NCI-H446 treated with DMSO at 0.1 percent for 48 hours (cell line): ENCODE data around the gene ERBB2.

Experiments
- DNase-seq: peaks from one replicate; lab custom pipeline; 2025; lab: John Stamatoyannopoulos, UW

The ERBB2 gene

GRCh38 chr17:39699818-39700147 lies at the start of gene ERBB2:
TSS of gene ERBB2 (plus strand) at chr17:39700064. CDS start at chr17:39700239, 175 bp downstream.
- no peak for DNase-seq

DNA sequence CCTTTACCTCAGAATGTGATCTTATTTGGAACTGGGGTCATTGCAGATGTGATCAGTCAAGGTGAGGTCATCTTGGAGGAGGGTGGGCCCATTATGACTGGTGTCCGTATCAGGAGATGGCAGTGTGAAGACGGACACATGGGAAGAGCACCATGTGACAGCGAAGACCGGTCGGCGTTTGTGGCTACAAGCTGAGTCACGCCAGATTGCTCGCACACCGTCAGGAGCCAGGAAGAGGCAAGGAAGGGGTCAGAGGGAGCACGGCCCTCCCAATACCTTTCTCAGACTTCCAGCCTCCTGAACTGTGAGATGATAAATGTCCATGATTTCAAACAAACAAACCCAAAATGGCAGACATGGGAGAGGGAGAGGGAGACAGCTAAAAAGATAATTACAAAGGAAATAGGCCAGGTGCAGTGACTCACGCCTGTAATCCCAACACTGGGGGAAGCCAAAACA lies 49.7 kb upstream of the ERBB2 start:
- no peak for DNase-seq

DNA sequence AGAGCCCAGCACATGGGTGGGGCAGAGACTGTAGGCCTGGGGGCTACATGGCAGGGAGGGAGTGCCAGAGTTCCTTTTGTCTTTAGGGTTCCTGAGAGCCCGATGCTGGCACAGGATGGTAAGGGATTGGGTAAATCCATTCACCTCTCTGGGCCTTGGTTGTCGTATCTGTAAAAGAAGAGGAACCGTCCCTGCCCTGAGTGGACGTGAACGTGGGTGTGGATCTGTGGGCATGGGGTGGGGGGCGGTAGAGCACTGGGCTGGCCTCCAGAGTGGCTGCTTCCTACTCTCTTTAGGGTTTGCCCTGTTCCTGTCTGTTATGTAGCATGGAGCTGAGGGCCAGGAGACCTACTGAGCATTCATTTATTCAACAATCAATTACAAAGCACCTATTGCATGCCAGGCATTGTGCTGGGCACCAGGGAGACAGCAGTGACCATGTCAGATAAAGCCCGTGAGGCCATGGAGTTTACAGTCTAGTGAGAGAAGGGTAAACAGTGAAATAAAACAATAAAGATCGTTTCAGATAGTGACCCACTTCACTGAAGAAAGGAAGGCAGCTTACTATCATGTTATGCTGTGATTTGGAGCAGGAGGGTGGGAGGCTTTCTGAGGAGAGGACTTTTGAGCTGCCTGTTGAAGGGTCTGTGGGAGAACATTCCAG lies 47.8 kb upstream of the ERBB2 start:
- no peak for DNase-seq

DNA sequence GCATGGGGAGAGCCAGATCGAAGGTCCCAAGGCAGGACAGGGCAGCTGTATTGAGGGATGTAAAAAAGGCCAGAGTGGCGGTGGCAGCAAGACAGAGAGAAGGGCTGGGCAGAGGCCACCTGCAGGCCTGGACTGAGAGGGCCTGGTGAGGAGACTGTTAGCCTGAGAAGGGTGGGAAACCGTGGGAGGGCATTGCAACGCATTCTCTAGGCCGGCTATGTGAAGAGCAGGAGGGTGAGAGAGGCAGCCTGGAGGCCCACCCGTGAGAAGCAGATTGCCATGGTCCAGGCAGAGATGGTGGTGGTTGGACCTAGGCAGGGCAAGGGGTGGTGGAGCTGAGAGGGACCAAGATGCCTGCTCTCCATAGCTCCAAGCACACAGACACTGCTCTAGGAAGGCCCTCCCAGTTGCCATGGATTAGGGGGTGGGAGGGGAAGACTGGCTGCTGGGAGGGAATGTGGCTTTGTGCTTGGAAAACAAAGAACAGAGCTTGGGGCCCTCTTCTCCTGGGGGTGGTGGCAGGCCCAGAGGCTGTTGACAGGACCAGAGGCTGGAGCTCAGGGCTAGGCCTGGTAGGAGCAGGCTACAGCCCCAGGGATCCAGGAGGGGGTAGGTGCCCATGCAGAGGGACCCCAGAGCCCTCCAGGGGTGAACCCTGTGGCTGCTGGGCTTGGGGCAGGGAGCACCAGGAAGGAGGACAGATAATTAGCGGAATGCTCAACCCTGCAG lies 47.1 kb upstream of the ERBB2 start:
- no peak for DNase-seq

- no peak for DNase-seq
Measured at GRCh38 chr17:39653316-39653661, 46.6 kb upstream of the ERBB2 start.

GRCh38 chr17:39653662-39654331 lies 46.1 kb upstream of the ERBB2 start:
- no peak for DNase-seq

DNA sequence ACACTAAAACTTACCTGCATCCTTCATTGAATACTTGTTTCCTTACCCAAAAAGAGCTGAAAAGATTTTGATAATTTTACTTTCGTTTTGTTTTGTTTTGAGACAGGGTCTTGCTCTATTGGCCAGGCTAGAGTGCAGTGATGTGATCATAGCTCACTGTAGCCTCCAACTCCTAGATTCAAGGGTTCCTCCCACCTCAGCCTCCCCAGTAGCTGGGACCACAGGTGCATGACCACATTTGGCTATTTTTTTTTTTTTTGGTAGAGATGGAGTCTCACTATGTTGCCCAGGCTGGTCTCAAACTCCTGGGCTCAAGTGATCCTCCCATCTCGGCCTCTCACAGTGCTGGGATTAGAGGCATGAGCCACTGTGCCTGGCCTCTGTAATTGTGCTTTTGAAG lies 44.8 kb upstream of the ERBB2 start:
- DNase-seq: no peak

DNA sequence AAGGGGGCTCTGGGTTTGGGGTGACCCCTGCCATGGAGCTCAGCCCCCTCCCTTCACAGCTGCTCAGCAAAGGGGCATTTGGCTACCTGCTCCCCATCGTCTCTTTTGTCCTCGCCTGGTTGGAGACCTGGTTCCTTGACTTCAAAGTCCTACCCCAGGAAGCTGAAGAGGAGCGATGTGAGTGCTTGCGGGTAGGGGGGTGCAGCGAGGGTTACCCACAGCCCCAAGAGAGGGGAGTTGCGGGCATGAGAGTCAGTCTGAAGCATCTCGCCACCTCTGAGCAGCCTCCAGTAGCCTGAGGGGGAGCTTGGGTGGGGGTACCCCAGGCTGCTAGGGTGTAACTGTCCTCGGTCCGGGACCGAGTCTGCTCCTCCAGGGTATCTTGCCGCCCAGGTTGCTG lies 41.5 kb upstream of the ERBB2 start:
- DNase-seq: no peak

DNA sequence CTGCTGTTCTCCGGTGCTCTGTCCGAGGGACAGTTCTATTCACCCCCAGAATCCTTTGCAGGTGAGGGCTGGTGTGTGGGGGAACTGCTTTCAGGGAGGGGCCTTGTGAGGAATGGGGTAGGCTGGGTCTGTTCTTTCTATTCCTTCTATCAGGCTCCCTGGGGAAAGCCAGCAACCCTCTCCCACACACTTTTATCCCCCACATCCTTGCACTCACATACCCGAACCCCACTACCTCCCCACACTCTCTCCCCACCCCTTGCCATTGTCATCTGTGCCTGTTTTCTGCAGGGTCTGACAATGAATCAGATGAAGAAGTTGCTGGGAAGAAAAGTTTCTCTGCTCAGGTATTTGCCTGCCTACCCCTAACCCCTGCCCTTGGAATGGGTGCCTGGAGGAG lies 41.1 kb upstream of the ERBB2 start:
- no peak for DNase-seq

DNA sequence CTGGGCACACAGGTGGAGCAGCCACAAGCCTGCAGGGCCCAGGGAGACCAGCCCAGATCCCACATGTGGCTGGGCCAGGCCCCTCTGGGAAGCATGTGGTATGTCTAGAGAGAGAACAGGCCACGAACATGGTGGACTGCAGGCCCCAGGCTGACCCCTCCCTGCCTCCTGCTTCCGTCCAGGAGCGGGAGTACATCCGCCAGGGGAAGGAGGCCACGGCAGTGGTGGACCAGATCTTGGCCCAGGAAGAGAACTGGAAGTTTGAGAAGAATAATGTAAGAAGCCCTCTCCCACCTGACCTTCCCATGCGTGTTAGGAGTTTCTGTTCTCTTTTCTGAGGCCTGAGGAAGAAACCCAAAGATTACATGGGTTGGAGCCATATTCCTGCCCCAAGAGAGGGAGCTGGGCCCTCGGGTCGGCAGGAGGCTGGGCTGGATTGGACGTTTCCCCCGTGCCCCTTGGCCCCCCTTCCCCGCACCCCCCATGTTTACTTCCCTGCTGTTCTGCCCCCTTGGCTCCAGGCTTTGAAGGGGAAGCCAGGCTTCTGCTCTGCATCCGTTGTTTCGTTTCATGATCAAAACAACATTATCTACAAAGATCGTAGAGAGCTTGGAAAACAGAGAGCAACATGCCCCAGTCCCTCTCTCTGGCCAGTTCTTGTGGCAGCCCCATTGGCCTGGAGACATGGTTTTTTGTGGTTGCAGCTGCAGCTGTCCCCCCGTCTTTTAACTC lies 40.4 kb upstream of the ERBB2 start:
- DNase-seq: no peak

DNA sequence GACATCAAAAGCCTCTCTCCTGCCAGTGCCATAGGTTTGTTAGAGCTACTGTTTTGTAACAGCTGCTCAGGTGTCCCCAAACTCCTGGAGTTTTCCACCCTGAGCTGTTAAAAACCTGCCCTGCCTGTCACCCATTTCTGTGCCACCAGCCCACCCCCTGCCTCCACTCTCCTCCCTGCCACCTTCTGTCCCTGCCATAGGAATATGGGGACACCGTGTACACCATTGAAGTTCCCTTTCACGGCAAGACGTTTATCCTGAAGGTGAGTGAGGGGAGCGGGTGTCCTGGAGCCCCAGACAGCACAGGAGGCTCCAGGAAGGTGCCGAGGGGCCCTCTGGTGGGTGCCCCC lies 39.9 kb upstream of the ERBB2 start:
- DNase-seq: no peak

GRCh38 chr17:39660397-39661385 lies 39.2 kb upstream of the ERBB2 start:
- no peak for DNase-seq

DNA sequence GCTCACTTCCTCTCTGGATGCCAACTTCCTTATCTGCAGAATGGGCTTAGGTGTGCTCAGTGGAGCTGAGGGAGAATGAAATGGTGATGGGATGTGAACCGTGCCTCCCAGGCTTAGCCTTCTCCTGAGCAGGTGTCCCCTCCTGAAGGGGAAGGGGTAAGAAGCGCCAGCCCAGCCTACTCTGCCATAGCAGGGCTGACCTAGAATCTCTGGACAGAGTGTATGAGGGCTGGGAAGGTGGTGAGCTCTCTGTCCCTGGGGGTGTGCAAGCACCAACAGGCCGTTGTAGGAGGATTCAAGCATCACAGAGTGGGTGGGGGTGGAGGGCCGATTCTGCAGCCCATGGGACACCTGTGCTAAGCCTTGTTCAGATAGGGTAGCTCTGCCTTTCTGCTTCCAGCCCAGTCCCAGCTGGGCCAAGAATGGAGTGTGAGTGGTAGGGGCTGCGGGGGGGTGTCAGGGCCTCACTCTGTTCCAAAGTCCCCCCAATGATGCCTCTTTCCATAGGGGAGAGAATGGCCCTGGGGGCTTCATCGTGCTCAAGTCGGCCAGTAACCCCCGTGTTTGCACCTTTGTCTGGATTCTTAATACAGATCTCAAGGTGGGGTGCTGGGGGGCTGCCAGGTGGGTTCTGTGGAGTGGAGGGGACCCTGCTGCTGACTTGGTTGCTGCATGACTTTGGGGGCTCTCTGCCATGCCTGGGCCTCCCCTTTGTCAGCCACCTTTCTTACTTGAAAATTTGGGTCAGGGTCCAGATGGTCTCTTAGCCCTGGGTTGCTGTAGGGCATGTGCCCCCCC lies 37.9 kb upstream of the ERBB2 start:
- DNase-seq: no peak

DNA sequence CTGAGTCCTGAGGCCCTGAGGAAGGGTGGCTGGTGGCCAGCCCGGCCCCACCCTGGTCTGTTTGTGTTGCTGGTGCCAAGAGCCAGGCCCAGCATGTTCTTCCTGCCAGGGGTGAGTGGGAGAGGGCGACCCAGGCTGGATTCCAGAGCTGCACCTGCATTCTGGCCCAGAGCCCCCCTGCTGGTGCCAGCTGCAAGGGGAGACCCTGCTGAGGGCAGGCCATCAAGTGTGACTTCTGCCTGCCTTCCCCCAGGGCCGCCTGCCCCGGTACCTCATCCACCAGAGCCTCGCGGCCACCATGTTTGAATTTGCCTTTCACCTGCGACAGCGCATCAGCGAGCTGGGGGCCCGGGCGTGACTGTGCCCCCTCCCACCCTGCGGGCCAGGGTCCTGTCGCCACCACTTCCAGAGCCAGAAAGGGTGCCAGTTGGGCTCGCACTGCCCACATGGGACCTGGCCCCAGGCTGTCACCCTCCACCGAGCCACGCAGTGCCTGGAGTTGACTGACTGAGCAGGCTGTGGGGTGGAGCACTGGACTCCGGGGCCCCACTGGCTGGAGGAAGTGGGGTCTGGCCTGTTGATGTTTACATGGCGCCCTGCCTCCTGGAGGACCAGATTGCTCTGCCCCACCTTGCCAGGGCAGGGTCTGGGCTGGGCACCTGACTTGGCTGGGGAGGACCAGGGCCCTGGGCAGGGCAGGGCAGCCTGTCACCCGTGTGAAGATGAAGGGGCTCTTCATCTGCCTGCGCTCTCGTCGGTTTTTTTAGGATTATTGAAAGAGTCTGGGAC lies 37.1 kb upstream of the ERBB2 start:
- DNase-seq: no peak

DNA sequence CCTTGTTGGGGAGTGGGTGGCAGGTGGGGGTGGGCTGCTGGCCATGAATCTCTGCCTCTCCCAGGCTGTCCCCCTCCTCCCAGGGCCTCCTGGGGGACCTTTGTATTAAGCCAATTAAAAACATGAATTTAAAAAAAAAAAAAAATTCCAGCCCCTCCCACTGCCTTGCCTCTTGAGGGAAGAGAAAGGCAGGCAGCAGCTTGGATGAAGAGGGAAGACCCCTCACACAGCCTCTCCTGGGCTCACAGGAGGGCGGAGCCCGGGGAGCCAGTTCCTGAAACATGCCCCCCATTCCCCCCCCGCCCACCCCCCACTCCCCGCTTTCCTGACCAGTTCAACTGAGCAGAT lies 36.5 kb upstream of the ERBB2 start:
- no peak for DNase-seq

GRCh38 chr17:39663688-39664580 lies 35.9 kb upstream of the ERBB2 start:
- no peak for DNase-seq

DNA sequence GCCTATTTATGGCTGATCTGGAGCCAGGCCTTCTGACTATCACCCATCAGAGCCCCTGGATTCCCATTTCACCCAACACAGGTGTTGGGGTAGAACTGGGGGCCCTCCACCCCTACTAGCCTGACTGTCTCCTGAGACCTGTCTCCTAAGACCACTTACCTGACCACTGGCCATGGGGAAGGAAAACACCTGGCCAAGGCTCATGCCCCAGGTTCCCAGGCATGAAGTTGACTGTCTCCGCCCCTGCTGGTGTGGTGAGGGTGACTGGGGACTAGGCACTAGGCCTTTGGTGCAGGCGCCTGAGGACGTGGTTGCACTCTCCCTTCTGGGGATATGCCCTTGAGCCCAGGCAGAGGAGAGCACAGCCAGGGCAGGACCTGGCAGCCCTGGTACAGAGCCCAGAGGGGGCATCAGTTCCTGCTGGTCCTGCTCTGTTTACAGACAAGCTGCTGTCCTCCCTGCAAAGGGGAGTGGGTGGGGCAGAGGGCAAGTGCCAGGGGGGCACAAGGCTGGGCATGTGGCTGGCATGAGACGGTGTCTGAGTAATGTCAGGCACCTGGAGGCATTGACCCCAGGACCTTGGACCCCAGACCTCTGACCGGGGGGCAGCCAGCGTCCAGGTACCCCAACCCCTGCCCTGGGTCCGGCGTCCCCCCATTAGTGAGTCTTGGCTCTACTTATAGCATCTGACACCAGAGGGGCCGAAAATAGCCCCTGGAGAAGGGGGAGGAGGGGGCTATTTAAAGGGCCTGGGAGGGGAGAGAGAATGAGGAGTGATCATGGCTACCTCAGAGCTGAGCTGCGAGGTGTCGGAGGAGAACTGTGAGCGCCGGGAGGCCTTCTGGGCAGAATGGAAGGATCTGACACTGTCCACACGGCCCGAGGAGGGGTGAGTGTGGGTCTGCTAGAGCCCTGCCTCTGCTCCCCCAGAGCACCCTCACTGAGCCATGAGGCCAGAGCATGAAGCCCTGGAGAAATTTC lies 35.0 kb upstream of the ERBB2 start, which contains the start of gene TCAP:
Gene TCAP (plus strand): TSS at position 769 of the 981 bp plus-strand sequence. CDS start 11 bp downstream, at position 780.
- no peak for DNase-seq
